ENCODE measurements around the gene ETNK2. TPM values are rescaled to one million over a fixed set of nuclear protein-coding genes. Genes with fewer than 3 reads are reported as not detected.

ETNK2 gene
- total and polyA plus RNA-seq, 2 donors from 2014 or later = 33.3 to 166 TPM

DNA sequence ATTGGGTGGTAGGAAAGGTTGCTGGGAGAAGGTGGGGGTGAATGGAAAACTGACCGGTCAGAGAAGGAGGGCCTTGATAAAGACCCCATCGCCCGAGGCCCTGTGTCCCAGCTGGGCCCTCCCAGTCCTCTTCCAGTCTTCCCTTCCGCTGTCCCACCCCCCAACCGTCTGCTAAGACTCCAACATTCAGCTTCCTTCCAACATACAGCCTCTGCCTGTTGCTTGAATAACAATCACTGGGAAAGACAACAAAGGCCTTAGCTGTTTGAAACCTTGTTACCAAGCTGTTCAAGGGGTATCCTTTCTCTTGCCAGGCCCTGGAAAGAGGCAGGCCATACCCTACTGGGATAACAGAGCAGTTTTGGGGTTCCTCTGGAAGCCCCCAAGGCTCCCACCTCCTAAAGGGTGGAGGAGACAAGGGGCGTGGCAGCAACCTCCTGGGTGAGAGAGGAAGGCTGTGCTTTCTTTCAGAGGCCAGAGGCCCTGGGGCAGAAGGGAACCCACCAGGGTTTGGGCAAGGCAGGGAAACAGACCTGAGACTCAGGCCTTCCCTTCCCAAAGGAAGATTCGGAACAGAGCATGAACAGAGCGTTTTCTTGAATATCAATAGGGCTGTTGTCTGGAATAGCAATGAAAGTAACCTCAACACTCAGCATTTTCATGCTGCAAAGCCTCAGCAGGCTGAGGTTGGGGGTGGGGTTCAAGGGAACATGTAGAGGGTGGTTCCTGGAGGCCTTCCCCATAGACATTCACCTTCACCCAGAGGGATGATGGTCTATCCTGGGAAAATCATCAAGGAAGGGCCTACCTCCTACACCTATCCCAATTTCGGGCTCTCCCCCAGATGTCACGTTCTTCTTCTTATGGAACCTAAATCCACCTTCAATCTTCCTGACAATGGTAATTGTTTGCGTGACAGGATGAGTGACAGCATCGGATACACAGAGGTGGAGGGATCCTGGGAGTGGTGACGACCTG lies 4.1 kb downstream of the ETNK2 start:
- DNase-seq (no peak), FAIRE-seq (no peak)
- H3K4me1 ChIP-seq (ENCODE audit: control insufficient read depth in 2 of 3, insufficient read depth in 2 of 3, low read depth in 1 of 3, low read length in 3 of 3) = peaks cover 0 to 23% (median 6%) of the 10 kb centered on the region in 3 donors
- H3K9ac ChIP-seq (ENCODE audit: low read length in 3 of 3) = peak overlapping the region in 2 of 3 donors; percentile 15 to 32
- no peaks in the 10 kb centered on the region for H3K27me3 ChIP-seq (ENCODE audit: control insufficient read depth, insufficient read depth, low read length)
- peak overlapping the region in 2 of 3 donors; percentile 80 to 82 for H3K4me3 ChIP-seq (ENCODE audit: low read length in 3 of 3)
- intact Hi-C loops (cut with DNase I) = no loop called here
- peaks cover 0 to 13% (median 13%) of the 10 kb centered on the region in 3 donors for H3K36me3 ChIP-seq (ENCODE audit: control insufficient read depth in 2 of 3, insufficient read depth in 3 of 3, low read length in 3 of 3)
- no peaks in the 10 kb centered on the region for H3K9me3 ChIP-seq (ENCODE audit: control insufficient read depth in 2 of 3, insufficient read depth in 1 of 3, low read length in 3 of 3)
- peak overlapping the region; percentile 71 to 85 for H3K27ac ChIP-seq (ENCODE audit: low read depth in 2 of 2, low read length in 2 of 2)
- TF ChIP-seq, protein P1, sequence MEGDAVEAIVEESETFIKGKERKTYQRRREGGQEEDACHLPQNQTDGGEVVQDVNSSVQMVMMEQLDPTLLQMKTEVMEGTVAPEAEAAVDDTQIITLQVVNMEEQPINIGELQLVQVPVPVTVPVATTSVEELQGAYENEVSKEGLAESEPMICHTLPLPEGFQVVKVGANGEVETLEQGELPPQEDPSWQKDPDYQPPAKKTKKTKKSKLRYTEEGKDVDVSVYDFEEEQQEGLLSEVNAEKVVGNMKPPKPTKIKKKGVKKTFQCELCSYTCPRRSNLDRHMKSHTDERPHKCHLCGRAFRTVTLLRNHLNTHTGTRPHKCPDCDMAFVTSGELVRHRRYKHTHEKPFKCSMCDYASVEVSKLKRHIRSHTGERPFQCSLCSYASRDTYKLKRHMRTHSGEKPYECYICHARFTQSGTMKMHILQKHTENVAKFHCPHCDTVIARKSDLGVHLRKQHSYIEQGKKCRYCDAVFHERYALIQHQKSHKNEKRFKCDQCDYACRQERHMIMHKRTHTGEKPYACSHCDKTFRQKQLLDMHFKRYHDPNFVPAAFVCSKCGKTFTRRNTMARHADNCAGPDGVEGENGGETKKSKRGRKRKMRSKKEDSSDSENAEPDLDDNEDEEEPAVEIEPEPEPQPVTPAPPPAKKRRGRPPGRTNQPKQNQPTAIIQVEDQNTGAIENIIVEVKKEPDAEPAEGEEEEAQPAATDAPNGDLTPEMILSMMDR (IDR thresholded peaks at IDR 0.05; ENCODE audit: borderline replicate concordance, extremely low read depth, insufficient read depth) = no peak

DNA sequence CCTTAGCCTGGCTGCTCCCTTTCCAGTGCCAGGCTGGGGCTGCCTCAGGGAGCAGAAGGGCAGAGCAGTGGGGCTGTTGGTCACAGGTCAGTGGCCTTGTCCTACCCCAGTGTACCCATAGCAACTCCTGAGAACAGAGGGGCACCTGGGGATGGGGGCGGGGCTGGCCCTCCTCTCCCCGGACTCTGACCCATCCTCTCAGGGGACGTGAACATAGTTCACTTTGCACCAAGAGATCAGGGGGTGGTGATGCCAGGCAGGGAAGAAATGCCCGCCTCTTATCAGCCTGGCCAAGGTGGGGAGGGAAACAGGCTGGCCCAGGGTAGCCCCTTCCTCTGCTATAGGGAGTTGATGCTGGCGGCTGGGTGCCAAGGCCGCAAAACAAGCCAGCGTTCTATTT lies 4.9 kb downstream of the ETNK2 start:
- H3K27ac ChIP-seq (ENCODE audit: low read depth in 2 of 2, low read length in 2 of 2) = peak overlapping the region; percentile 71 to 85
- H3K9ac ChIP-seq (ENCODE audit: low read length in 3 of 3) = peak overlapping the region in 1 of 3 donors; percentile 12
- no peaks in the 10 kb centered on the region for H3K9me3 ChIP-seq (ENCODE audit: control insufficient read depth in 2 of 3, insufficient read depth in 1 of 3, low read length in 3 of 3)
- H3K4me3 ChIP-seq (ENCODE audit: low read length in 3 of 3) = peak overlapping the region in 2 of 3 donors; percentile 80 to 82
- H3K27me3 ChIP-seq (ENCODE audit: control insufficient read depth, insufficient read depth, low read length) = no peaks in the 10 kb centered on the region
- peaks cover 0 to 19% (median 6%) of the 10 kb centered on the region in 3 donors for H3K4me1 ChIP-seq (ENCODE audit: control insufficient read depth in 2 of 3, insufficient read depth in 2 of 3, low read depth in 1 of 3, low read length in 3 of 3)
- DNase-seq = peak in 1 of 5 donors; percentile 24
- TF ChIP-seq, protein P1 (IDR thresholded peaks at IDR 0.05; ENCODE audit: borderline replicate concordance, extremely low read depth, insufficient read depth) = no peak
- intact Hi-C loops (cut with DNase I) = no loop called here
- FAIRE-seq = no peak
- peaks cover 0 to 17% (median 15%) of the 10 kb centered on the region in 3 donors for H3K36me3 ChIP-seq (ENCODE audit: control insufficient read depth in 2 of 3, insufficient read depth in 3 of 3, low read length in 3 of 3)

DNA sequence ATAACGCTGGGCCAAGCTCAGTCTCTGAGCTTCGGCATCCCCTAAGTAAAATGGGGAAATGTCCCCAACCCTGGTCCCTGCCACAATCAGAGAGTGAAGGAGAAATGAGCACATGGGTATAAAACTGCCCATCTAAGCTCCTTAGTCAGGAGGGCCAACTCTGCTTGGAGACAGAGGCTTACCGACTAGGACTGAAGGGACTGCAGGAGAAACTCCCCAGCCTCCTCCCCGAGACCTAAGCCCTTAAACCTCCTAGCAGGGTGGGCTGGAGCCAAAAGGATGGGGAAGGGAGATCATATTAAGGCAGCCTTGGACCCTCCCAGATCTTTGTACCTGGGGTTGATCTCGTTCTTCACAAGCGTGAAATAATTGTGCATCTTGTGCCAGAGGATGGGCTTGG lies 5.5 kb downstream of the ETNK2 start:
- H3K9me3 ChIP-seq (ENCODE audit: control insufficient read depth in 2 of 3, insufficient read depth in 1 of 3, low read length in 3 of 3) = no peaks in the 10 kb centered on the region
- TF ChIP-seq, protein P1 (IDR thresholded peaks at IDR 0.05; ENCODE audit: borderline replicate concordance, extremely low read depth, insufficient read depth) = no peak
- FAIRE-seq = no peak
- H3K4me3 ChIP-seq (ENCODE audit: low read length in 3 of 3) = peak overlapping the region in 2 of 3 donors; percentile 30 to 44
- peak overlapping the region; percentile 28 to 38 for H3K27ac ChIP-seq (ENCODE audit: low read depth in 2 of 2, low read length in 2 of 2)
- DNase-seq = no peak
- H3K9ac ChIP-seq (ENCODE audit: low read length in 3 of 3) = no peak overlapping the region
- H3K27me3 ChIP-seq (ENCODE audit: control insufficient read depth, insufficient read depth, low read length) = no peaks in the 10 kb centered on the region
- H3K36me3 ChIP-seq (ENCODE audit: control insufficient read depth in 2 of 3, insufficient read depth in 3 of 3, low read length in 3 of 3) = peaks cover 0 to 23% (median 17%) of the 10 kb centered on the region in 3 donors
- H3K4me1 ChIP-seq (ENCODE audit: control insufficient read depth in 2 of 3, insufficient read depth in 2 of 3, low read depth in 1 of 3, low read length in 3 of 3) = peaks cover 0 to 19% (median 6%) of the 10 kb centered on the region in 3 donors
- intact Hi-C loops (cut with DNase I) = no loop called here
